ENCODE measurements around the gene HAND2. TPM values are rescaled to one million over a fixed set of nuclear protein-coding genes. Genes with fewer than 3 reads are reported as not detected.
A peak's percentile ranks its signal among the peaks of the same experiment; 100 is the strongest.

HAND2 gene
- total RNA-seq, 4 donors from 2014 or later: 20.3 to 77.6 (median 23.7) TPM

GRCh38 chr4:173490817-173491528 lies 39.1 kb downstream of the HAND2 start:
- TF ChIP-seq POLR2A (IDR thresholded peaks at IDR 0.05): no peak
- TF ChIP-seq CTCF (IDR thresholded peaks at IDR 0.05): no peak
- Histone ChIP-seq H3K4me1 (no peaks in the 10 kb centered on the region), H3K4me3 (no peak overlapping the region), H3K27ac (peak overlapping the region; percentile 11 to 14), H3K36me3 (no peaks in the 10 kb centered on the region), H3K9me3 (no peaks in the 10 kb centered on the region), H3K27me3 (no peaks in the 10 kb centered on the region)
- intact Hi-C loops (cut with DNase I; ENCODE audit: low total_unique reads): loop anchor here (5.0 kb wide), 1 partner anchor 69 kb away; no protein-coding TSS in a partner anchor
- DNase-seq: no peak

- no peaks in the 10 kb centered on the region for H3K4me1 ChIP-seq
- intact Hi-C loops (cut with DNase I; ENCODE audit: low total_unique reads): loop anchor here (5.0 kb wide), 1 partner anchor 68 kb away; no protein-coding TSS in a partner anchor
Observed at GRCh38 chr4:173490256-173490655, 39.8 kb downstream of the HAND2 start.

GRCh38 chr4:173489514-173489913 lies 40.5 kb downstream of the HAND2 start:
- Histone ChIP-seq H3K9me3 (no peaks in the 10 kb centered on the region), H3K27me3 (no peaks in the 10 kb centered on the region), H3K4me3 (no peak overlapping the region), H3K36me3 (no peaks in the 10 kb centered on the region), H3K4me1 (no peaks in the 10 kb centered on the region), H3K27ac (no peak overlapping the region)
- no peak for TF ChIP-seq CTCF (IDR thresholded peaks at IDR 0.05)
- no peak for TF ChIP-seq POLR2A (IDR thresholded peaks at IDR 0.05)
- DNase-seq: no peak
- intact Hi-C loops (cut with DNase I; ENCODE audit: low total_unique reads): no loop called here

More at GRCh38 chr4:173490256-173490655, 39.8 kb downstream of the HAND2 start:
- Histone ChIP-seq H3K4me3 (no peak overlapping the region), H3K36me3 (no peaks in the 10 kb centered on the region), H3K27me3 (no peaks in the 10 kb centered on the region), H3K9me3 (no peaks in the 10 kb centered on the region), H3K27ac (peak overlapping the region in 1 of 2 donors; percentile 11)
- DNase-seq: no peak
- TF ChIP-seq POLR2A (IDR thresholded peaks at IDR 0.05) (no peak), CTCF (IDR thresholded peaks at IDR 0.05) (no peak)

GRCh38 chr4:173488656-173489055 lies 41.4 kb downstream of the HAND2 start:
- Histone ChIP-seq H3K27ac (no peak overlapping the region), H3K4me1 (no peaks in the 10 kb centered on the region), H3K9me3 (no peaks in the 10 kb centered on the region), H3K27me3 (no peaks in the 10 kb centered on the region), H3K36me3 (no peaks in the 10 kb centered on the region), H3K4me3 (no peak overlapping the region)
- intact Hi-C loops (cut with DNase I; ENCODE audit: low total_unique reads): no loop called here
- TF ChIP-seq POLR2A (IDR thresholded peaks at IDR 0.05) (no peak), CTCF (IDR thresholded peaks at IDR 0.05) (no peak)
- no peak for DNase-seq

- no peaks in the 10 kb centered on the region for H3K27me3 ChIP-seq
- no peak overlapping the region for H3K4me3 ChIP-seq
- H3K9me3 ChIP-seq: no peaks in the 10 kb centered on the region
- no peaks in the 10 kb centered on the region for H3K4me1 ChIP-seq
- DNase-seq: no peak
- TF ChIP-seq CTCF (IDR thresholded peaks at IDR 0.05) (no peak), POLR2A (IDR thresholded peaks at IDR 0.05) (no peak)
- no peak overlapping the region for H3K27ac ChIP-seq
- no peaks in the 10 kb centered on the region for H3K36me3 ChIP-seq
- intact Hi-C loops (cut with DNase I; ENCODE audit: low total_unique reads): no loop called here
Observed at GRCh38 chr4:173488074-173488473, 42.0 kb downstream of the HAND2 start.
